Posterior cingulate gyrus (tissue), 11 donors: Measurements from ENCODE around the gene VIM.

Experiments used
- DNase-seq, 10 donors: peaks; one replicate each; pipeline versions ENCODE4 v3.0.0 to v3.0.0-alpha.2; 2020 to 2021; ENCODE audit warnings: mixed read lengths in 3 of 10
- intact Hi-C: fragments of 100-400 bp; cut with DNase I; formaldehyde crosslinking; loops from one replicate; pipeline ENCODE4 v1.15.1; 2023

The VIM gene

DNA sequence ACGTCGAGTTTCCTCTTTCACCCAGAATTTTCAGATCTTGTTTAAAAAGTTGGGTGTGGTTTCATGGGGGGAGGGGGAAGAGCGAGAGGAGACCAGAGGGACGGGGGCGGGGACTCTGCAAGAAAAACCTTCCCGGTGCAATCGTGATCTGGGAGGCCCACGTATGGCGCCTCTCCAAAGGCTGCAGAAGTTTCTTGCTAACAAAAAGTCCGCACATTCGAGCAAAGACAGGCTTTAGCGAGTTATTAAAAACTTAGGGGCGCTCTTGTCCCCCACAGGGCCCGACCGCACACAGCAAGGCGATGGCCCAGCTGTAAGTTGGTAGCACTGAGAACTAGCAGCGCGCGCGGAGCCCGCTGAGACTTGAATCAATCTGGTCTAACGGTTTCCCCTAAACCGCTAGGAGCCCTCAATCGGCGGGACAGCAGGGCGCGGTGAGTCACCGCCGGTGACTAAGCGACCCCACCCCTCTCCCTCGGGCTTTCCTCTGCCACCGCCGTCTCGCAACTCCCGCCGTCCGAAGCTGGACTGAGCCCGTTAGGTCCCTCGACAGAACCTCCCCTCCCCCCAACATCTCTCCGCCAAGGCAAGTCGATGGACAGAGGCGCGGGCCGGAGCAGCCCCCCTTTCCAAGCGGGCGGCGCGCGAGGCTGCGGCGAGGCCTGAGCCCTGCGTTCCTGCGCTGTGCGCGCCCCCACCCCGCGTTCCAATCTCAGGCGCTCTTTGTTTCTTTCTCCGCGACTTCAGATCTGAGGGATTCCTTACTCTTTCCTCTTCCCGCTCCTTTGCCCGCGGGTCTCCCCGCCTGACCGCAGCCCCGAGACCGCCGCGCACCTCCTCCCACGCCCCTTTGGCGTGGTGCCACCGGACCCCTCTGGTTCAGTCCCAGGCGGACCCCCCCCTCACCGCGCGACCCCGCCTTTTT lies at the start of gene VIM:
Gene VIM (plus strand): TSS at position 151 of the 925 bp plus-strand sequence. CDS start 1,182 bp downstream, outside the sequence.
- intact Hi-C loops, result no loop called here
- DNase-seq, result peak in 8 of 10 donors; percentile 24 to 89 (median 42)

DNA sequence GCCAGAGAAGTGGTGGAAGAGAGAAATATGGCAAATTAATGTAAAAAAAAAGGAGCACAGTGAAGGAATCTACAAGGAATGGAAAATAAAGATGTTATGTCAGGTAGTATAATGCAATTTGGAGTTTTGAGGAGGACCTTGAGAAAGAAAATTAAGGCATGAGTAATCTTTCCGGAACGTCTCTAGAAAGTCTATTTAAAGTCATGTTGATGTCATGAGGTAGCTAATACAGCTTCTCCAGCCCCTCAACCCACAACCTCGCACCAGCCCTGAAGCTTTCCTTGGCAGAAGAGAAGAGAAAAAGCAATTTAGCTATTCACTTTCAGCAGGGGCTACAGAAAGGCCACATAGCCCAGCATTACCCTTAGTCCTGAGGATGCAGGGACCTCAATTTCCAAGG lies 49.0 kb upstream of the VIM start:
- intact Hi-C loops, result no loop called here
- DNase-seq, result no peak

DNA sequence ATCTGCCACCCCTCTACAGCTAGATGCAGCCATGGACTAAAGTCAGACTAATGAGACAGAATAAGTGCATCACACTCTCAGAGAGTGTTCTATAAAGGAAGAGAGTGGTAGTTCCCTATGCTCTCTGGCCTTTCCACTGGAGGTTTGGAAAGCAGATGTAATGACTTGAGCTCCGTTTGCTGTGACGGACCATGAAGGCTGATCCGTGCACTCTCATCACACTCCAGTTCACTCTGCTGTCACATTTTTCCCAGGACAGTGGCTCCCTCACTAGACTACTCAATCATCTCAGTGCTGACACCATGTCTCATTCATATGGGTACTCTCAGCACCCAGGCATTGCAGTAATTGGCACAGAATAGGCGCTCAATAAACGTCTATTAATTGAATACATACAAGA lies 46.9 kb upstream of the VIM start:
- no peak for DNase-seq
- intact Hi-C loops, result no loop called here

DNA sequence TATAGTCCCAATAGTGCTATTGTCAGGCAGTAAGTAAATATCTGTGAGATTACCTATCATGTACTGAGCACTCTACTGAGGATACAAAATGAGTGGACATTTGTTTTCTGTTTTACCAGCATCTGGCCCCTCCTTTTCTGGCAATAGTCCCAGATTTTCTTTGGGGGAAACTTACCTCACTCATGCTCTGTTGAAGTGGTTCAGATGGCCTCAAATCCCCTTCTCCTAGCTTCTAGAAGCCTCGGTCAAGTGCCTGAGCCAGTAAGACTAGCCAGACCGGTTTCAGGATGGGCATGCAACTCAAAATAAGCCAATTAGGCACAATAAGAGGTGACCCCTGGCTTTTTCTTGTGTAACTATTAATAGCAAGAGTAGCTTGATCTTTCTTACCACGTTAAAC lies 46.3 kb upstream of the VIM start:
- intact Hi-C loops, result no loop called here
- no peak for DNase-seq

DNA sequence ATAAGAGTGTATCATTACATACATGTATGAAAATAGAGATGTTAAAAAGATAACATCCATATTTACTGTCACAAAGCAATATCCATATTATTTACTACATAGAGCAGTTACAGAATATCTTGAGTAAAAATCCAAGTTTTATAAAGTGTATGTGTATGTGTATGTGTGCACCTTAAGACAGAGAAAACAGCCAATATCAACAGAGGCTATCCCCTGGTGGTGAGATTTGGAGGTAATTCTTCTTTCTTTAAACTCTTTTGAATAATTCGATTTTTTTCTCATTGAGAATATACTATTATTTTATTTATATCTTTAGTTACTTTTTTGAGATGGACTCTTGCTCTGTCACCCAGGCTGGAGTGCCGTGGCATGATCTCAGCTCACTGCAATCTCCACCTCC lies 44.9 kb upstream of the VIM start:
- DNase-seq, result no peak
- intact Hi-C loops, result no loop called here

DNA sequence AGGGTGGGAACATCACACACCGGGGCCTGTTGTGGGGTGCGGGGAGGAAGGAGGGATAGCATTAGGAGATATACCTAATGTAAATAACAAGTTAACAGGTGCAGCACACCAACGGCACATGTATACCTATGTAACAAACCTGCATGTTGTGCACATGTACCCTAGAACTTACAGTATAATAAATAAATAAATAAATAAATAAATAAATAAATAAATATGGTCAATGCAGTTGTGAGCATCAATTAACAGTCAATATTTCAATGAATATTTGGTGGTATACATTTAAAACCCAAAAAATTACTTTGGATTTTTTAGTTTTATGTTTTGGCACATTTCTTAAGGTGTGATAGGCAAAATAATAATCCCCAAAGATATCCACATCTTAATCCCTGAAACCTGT lies 42.2 kb upstream of the VIM start:
- peak in 1 of 10 donors; percentile 29 for DNase-seq
- intact Hi-C loops, result no loop called here

DNA sequence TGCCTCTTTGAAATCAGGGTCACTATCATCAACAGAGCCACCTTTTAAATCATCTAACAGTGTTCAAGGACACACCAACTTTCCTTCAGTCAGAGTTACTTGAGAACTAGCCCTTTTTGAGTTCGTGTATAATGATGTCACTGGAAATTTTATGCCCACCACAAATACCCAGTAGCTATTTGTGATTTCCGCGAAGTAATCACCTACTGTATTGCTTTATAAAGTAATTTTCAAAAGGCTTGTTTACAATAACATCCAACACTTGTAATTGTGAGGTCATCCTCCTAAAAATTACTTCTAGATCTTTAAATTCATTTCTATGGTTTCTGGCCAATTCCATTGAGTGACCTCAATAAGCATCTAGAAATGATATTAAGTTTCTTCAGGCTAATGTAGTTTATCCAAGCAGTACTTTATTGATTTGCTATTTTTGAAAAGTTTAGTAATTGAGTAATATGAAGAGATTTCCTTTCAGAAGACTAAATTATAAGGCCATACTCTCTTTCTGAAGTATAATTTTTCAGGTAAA lies 39.3 kb upstream of the VIM start:
- intact Hi-C loops, result no loop called here
- DNase-seq, result no peak

DNA sequence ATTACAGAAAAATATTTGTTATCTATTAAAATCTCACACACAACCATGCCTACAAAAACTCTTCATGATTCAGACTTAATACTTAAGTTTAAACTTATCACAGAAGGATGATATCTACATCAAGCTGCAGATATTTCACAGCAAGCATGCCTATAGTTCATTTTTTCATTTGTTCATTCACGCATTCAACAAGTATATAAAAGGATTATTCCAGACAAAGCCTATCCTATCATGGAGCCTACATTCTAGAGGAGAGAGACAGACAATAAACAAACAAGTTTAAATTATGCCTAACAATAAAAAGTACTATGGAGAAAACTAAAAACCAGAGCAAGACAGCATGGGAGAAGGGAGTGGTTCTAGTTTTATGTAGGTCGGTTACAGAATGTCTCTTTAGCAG lies 37.4 kb upstream of the VIM start:
- DNase-seq, result no peak
- intact Hi-C loops, result no loop called here

DNA sequence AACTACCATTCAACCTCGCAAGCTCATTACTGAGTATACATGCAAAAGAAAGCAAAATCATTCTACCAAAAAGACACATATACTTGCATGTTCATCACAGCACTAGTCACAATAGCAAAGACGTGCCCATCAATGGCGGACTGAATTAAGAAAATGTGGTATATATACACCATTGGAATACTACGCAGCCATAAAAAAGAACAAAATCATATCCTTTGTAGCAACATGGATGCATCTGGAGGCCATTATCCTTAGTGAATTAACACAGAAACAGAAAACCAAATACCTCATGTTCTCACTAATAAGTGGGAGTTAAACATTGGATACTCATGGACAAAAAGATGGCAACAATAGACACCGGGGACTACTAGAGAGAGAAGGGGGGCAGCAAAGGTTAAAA lies 33.0 kb upstream of the VIM start:
- DNase-seq, result no peak
- intact Hi-C loops, result no loop called here

DNA sequence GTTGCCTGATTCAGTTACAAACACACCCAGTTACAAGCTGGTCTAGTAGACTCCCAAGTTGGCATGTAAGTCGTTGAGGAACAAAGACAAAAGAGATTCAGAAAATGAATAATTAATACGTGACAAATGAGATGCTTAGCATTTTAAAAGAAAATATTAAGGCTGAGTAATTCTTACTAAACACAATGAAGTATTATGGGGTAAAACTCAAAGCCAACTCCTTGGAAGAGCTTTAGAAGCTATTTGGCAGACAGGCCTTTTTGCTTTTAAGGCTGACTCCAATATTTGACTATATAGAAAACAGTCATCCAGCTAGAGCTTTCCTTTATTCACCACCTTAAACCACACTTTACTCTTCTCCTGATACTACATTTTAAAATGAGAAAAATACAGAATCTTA lies 32.0 kb upstream of the VIM start:
- intact Hi-C loops, result no loop called here
- DNase-seq, result no peak

DNA sequence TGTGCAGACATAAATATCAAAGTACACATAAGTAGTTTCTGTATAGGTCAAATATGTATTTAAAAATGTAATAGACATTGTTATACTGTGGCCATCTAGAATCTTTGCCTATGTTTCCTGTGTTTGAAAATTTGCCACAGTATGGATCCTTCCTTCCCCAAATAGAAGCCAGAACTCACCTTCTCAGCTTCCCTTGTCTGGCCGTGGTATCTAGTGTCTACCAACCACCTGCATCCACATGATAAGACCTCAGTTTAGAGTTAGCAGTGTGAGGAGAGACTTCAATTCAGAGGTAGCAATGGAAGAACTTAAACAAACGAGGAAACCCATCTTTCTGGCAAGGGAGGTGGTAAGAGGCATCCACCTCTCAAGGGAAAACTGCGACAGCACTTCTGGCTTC lies 31.5 kb upstream of the VIM start:
- no peak for DNase-seq
- intact Hi-C loops, result no loop called here

DNA sequence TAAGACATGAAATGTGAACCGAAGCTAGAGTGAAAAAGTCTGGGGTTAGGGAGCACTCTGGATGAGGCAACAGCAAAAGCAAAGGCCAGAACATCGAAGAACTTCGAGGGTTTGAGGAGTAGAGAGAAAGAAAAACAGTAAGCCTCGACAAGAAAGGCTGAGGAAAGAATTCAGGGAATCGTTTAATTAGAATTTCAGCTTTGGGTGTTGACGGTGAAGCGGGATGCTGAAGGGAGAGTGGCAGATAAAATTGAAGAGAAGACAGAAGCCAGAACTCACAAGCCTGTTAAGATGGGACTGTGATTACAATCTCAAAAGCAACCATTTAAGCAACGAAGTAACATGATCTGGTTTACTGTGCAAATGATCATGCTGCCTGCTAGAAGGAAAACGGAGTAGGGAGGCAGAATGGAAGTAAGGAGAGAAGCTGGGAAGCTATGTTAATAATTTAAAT lies 28.7 kb upstream of the VIM start:
- DNase-seq, result no peak
- intact Hi-C loops, result no loop called here

DNA sequence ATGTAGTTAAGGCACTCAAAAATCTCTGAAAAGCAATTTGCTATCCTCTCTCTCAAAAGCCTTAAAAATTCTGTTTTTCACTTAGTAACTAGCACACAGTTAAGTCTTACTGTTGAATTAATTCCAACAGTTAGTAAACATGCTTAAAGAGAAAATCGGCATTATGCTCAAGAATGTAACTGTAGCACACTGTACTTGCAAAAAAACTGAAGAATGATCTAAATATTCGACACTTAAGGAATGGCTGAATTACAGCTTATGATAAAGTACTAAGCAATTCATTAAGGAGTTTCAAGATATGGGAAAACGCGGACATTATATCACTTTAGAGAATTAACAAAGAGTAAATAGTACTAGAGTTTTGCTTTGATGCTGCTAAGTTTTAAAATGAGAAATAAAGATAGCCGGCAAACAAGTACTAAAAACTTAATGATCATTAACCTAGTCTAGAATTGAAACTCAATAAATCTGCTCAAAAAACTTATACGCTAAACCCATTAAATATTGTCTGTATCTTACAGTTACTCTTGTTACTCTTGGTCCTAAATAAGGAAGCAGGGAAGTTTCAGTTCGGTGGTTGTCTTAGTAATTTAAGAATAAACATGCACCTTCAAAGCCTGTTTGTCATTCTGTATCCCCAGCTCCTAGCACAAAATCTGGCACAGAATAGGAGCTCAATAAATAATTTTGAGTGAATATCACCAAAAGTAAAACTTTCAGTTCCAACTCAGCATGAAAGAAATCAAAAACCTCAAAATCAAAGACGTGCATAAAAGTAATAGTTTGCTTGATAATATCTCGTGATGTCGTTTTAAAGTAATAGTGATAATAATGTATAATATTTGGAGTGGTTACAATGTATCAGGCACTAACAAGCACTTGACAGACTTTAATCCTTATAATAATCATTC lies 27.8 kb upstream of the VIM start:
- intact Hi-C loops, result no loop called here
- no peak for DNase-seq

DNA sequence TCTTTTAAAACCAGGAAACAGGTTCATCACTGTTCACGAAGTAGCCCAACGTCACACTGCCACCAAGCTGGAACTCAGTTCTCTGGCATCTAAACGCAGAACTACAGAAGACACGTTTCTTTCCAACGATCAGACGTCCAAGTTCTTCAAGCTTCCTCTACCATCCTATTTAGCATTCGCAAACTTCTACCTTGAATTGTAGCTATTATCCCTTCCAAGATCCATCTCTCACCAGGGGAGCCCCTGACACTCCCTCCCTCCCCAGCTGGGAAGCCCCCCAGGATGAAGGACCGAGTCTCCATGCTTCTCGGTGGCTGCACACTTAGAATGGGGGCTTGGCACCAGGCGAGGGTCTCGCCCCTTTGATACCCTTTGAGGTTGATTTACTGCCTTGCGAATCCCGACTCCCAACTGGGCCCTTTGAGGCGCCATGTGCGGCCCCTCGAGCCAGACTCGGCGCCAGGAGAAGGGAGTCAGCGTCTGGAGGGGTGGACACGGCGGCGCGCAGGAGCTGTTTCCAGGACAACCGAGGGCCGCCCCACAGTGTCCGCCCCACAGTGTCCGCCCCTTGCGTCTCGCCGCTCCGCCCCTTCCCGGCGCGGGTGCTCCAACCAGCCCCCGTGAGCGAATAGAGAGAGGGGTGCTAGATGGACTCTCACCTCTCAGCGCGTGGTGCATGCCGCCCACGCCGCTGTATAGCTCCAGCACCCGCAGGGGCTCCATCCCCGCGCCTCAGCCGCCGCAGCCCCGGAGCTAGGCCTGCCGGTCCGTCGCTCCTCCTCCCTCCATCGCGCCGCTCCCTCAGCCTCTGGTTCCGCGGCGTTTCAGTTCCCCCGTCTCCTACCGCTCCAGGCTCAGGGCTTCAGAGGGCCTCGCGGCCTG lies 26.9 kb upstream of the VIM start, which contains the start of gene TRDMT1:
Gene TRDMT1 (minus strand): TSS at position 761 of the 882 bp plus-strand sequence. CDS start 38 bp downstream, at position 723.
- intact Hi-C loops, result no loop called here

DNA sequence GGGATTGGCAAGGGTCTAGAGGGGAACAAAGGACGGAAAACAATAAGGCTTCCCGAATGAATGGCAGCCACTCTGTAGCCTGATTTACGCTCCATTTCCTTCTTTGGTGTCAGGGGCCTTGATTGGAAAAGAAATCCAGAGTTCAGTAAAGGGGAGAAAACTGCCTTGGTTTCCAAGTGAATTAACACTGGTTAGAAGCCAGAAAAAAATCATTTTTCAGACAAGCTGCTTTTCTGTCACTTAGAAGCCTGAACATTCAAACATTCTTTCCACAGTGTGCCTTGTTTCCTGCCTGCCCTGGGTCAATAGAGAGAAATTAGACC lies 26.3 kb upstream of the VIM start:
- no peak for DNase-seq
- intact Hi-C loops, result no loop called here

More for the DNA sequence above, 26.9 kb upstream of the VIM start, which contains the start of gene TRDMT1:
- DNase-seq, result peak; percentile 71 to 98 (median 84)

DNA sequence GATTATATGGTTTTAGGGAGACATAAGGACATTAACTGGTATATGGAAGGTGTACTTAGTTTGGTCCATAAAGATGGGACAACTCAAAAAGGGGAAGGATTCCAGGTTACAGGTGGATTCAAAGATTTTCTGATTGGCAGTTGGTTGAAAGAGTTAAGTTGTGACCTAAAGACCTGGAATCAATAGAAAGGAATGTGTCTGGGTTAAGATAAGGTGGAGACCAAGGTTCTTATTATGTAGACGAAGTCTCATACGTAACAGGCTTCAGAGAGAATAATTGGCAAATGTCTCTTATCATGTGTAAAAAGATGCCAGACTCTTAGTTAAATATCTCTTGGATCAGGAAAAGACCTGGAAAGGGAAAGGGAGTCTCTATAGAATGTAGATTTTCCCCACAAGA lies 25.5 kb upstream of the VIM start:
- intact Hi-C loops, result no loop called here
- DNase-seq, result no peak

DNA sequence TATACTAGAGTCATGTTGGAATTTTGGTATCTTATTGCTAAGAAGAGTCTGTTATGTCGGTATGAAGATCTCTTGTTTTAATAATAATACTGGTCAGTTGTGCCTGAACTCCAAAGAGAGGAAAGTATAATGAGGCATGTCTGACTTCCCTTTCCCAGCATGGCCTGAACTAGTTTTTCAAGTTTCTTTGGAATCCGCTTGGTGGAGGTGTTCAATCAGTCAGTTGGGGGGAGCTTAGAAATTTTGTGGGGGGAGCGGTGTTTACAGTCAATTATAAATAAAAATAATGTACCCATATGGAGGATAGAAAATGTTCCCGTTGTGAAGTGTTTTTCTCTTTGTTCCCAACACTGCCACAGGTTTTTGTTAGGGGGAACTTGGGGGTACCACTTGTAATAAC lies 25.0 kb upstream of the VIM start:
- intact Hi-C loops, result no loop called here
- DNase-seq, result no peak

DNA sequence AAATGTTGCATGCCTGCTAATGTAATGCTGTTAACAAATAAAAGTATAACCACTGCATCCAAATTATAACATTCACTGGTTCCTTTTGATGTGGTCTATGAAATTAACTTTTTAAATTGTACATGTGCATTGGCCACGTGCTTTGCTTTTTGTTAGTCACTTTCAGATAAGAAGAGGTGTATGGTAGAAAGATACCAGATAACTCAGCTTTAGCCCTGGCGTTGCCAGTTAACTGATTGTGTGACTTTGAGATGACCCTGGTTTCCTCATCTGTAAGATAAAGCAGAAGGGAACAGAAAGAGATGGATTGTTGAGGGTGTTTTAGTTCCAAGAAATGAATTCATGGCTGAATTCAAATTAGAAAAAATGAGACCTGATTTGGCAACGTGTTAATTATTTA lies 24.6 kb upstream of the VIM start:
- intact Hi-C loops, result no loop called here
- DNase-seq, result no peak

DNA sequence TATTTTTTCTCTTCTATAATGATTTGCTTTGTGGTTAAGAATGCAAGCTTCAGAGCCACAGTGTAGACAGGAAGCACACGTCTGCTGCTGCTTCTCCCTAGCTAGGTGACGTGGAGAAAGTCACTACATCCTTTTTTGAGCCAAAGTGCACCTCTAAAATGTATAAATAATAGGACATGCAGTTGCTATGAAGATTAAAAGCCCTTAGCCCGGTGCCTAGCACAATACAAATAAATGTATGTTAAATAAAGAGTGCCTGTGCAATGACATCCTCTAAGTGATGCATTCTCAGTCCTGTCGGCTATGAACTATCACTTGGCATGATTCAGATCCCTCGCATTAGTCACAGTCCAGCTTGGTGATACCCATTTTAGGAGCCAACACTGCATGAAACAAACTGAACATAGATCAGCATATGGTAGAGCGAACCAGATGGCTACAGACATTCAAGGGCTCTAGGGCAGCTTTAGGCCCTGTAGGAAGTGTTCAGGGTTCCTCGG lies 21.8 kb upstream of the VIM start:
- intact Hi-C loops, result no loop called here
- DNase-seq, result no peak

DNA sequence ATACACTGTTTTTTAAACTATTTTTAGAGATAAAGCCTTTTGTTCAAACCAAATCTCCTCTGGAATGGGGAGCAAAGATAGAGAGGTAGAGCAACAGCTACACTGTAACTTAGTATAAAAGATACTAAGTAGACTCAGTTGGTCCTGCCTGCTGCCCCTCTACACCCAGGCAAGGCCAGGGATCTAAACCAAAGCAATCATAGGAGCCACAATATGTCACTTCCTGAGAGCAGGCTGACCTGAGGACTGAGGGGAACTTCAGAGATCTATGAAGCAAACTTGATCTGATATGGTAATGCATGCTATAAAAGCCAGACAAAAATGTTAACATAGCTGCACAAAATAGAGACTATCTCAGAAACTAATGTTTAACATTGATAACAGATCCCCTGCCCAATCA lies 19.6 kb upstream of the VIM start:
- DNase-seq, result no peak
- intact Hi-C loops, result no loop called here
